ENCODE data around the gene ELF4. TPM values are rescaled to one million over a fixed set of nuclear protein-coding genes. Genes with fewer than 3 reads are reported as not detected.

ELF4 gene
- 5.3 and 5.5 TPM in 2 replicates for total RNA-seq (2014; rRNA removed; shearing (Covaris generic))

DNA sequence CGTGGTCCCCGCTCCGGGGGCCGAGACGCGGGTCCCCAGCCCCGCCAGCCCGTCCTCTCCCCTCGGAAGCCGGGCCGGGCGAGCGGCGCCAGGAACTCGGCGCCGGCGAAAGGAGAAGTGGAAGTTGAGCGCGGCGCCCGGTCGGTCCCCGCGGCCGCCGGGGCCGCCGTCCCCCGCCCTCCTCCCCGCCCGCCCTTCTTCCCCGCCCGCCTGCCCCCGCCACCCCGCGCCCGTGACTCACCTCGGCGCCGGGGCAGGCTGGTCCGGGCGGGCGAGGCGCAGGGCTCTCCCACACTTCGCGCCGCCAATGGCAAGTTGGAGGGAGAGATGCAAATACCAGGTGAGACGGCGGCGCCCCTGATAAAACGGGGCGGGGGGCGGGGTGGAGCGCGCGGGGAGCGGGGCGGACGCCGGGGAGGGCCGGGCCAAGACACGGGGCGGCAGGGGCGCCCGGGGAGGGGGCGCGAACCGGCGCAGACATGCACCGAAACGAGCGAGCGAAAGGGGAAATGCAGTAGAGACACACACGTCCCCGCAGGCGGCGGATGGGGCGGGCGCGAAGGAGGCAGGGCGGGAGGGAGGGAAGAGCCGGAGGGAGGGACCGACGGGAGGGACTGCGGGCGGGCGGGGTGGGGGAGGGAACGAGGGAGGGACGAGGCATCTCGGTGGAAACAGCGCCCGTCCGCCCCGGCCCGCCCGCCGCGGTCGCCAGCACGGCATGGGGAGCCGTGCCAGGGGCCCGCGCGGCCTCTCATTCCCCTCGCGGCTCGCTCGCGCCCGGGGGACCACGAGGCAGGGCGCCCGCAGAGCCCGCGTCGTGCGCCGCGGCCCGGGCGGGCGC, at the start of gene ELF4:
ELF4 (minus strand) TSS at position 119 of the 841 bp plus-strand sequence. CDS start 29,167 bp downstream, outside the sequence.
- H3K4me1 ChIP-seq: no peaks in the 10 kb centered on the region

DNA sequence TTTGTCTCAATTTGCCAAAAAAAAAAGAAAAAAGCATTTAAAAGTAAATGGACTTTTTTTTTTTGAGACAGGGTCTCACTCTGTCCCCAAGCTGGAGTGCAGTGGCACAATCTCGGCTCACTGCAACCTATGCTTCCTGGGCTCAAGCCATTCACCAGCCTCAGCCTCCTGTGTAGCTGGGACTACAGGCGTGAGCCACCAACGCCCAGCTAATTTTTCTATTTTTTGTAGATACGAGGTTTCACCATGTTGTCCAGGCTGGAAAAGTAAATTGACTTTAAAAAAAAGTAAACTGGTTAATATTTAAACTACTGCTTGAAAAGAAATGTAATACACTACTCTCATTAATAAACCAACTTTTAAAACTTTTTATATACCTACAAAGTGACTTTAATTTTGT, 49.5 kb upstream of the ELF4 start:
- no peak for DNase-seq
- Histone ChIP-seq H3K36me3 (no peaks in the 10 kb centered on the region), H3K27ac (no peak overlapping the region), H3K9me3 (replicated peaks) (no peaks in the 10 kb centered on the region), H3K27me3 (no peaks in the 10 kb centered on the region), H3K4me1 (no peaks in the 10 kb centered on the region), H3K4me3 (no peak overlapping the region)

More for the DNA sequence above, at the start of gene ELF4:
- no peaks in the 10 kb centered on the region for H3K27me3 ChIP-seq
- DNase-seq: no peak
- peak within 1 kb of the TSS; percentile 61 for H3K27ac ChIP-seq
- H3K36me3 ChIP-seq: no peaks in the 10 kb centered on the region
- peak within 1 kb of the TSS; percentile 61 for H3K4me3 ChIP-seq
- H3K9me3 ChIP-seq (replicated peaks): no peaks in the 10 kb centered on the region

DNA sequence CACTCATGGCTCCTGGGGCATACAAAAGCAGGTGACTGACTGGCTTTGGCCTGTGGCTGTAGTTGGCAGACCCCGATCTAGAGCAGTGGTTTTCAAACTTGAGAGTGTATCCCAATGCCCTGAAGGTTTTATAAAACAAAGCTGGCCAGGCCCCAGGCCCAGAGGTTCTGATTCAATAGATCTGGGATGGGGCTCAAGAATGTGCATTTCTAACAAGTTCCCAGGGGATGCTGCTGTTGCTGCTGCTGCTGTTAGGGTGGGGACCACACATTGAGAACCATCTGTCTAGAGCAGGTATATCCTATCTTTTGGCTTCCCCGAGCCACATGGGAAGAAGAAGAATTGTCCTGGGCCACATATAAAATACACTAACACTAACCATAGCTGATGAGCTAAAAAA, 48.0 kb upstream of the ELF4 start:
- H3K4me1 ChIP-seq: no peaks in the 10 kb centered on the region
- DNase-seq: no peak
- H3K36me3 ChIP-seq: no peaks in the 10 kb centered on the region
- H3K27me3 ChIP-seq: no peaks in the 10 kb centered on the region
- H3K9me3 ChIP-seq (replicated peaks): no peaks in the 10 kb centered on the region
- H3K4me3 ChIP-seq: no peak overlapping the region
- no peak overlapping the region for H3K27ac ChIP-seq

DNA sequence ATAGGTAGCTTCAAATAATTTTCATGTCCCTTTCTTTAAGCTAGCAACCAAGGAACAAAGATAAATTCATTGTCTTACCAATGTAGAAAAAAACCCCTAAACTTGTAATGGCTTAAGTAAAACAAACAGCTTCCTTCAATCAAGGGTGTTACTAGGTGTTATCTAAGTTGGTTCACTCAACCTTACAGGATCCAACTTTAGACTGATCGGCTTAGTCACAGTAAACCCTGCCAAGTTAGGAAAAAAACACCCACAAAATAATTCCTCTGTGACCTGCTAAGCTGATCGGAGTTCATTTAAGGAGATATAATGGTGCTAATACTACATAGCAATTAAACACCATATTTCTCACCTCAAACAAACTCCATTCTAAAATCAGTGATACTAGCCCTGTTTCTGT, 45.3 kb upstream of the ELF4 start:
- H3K4me3 ChIP-seq: no peak overlapping the region
- no peaks in the 10 kb centered on the region for H3K9me3 ChIP-seq (replicated peaks)
- no peak overlapping the region for H3K27ac ChIP-seq
- no peaks in the 10 kb centered on the region for H3K36me3 ChIP-seq
- no peaks in the 10 kb centered on the region for H3K27me3 ChIP-seq
- H3K4me1 ChIP-seq: no peaks in the 10 kb centered on the region
- no peak for DNase-seq

DNA sequence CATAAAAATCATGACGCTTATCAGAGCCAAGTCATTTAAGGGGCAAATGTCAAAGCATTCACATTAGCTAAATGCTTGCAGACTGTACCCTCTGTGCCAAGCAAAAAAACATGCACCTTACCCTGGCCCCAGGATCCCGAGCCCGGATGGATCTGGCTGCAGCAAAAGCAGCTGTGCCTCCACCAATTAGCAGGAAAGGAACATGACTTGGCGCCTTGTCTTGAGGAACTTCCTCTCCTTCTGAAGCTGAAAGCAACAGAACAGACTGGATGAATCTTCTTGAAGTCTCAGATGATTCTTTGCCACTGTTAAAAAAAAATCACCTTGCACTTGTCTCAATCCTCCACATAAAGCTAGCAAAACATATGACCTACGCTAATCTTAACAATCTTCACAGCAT, 37.3 kb upstream of the ELF4 start:
- DNase-seq: no peak
- Histone ChIP-seq H3K9me3 (replicated peaks) (no peaks in the 10 kb centered on the region), H3K4me1 (no peaks in the 10 kb centered on the region), H3K36me3 (peaks cover 3% of the 10 kb centered on the region), H3K4me3 (no peak overlapping the region), H3K27me3 (no peaks in the 10 kb centered on the region), H3K27ac (no peak overlapping the region)

DNA sequence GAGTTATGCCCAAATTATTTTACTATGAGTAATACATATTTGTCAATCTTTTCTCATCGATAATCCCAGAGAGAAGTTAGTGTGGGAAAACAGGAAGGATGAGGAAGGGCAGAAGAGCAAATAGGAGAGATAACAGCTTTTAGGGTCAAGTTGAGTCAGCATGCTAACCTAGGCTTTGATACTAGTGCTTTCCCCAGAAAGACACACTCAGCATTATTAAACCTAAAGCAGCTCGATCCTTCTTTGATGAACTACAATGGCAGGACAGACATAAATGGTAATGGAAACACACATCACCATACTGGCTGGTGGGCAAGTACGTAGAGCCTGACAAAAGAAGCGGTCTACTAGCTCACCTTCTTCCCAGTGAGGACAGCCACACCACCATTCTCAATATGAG, 34.8 kb upstream of the ELF4 start:
- no peaks in the 10 kb centered on the region for H3K9me3 ChIP-seq (replicated peaks)
- H3K27me3 ChIP-seq: no peaks in the 10 kb centered on the region
- no peak overlapping the region for H3K27ac ChIP-seq
- H3K4me1 ChIP-seq: no peaks in the 10 kb centered on the region
- H3K4me3 ChIP-seq: no peak overlapping the region
- H3K36me3 ChIP-seq: peaks cover 3% of the 10 kb centered on the region
- DNase-seq: no peak

DNA sequence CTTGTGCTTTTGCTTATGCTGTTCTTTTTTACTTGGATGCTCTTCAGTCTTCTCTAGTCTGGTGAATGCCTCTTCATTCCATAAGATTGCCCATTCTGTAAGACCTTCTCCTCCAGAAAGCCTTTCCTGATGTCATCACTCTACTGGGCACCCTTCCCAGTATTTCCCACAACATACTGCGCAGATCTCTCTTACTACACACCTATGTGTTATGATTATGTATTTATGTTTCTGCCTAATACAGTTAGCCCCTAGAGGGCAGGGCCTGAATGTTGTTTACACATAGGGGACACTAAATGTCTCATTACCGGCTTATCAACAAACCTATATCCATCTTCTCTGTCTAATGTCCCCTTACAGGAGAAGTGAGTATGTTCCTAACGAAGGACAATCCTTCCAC, 34.2 kb upstream of the ELF4 start:
- Histone ChIP-seq H3K36me3 (peaks cover 3% of the 10 kb centered on the region), H3K27me3 (no peaks in the 10 kb centered on the region), H3K4me3 (no peak overlapping the region), H3K9me3 (replicated peaks) (no peaks in the 10 kb centered on the region), H3K4me1 (no peaks in the 10 kb centered on the region), H3K27ac (no peak overlapping the region)
- DNase-seq: no peak

DNA sequence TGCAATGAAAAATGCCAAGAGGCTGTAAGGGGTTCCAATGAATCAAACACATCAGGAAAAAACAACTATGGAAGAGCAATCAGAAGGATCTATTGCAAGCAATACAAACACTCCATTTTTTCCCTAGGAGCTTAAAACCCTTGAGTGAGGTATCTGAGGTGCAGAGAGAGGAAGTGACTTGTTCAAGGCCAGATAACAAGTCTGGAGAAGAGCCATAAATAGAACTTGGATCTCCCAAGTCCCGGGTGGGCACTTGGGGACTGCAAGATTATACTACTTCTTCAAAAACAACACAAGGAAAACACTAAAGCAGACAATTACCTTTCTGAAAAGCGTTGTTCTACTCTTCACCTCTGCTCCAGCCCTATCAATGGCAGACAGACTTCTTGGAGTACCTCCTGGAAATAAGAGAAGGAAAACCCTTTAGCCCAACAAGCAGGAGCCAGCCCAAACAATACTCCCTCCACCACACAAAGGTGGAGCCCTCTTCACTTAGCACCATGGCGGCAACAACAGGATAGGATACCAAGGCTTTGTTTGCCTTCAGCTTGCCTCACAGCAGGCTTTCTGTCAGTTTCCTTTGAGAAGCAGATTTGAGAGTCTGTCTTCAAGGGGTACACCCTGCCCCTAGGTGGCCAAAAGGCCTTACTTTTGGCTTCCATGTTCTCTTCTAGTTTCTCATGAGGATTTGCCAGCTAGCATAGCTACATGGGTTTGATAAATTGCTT, 29.3 kb upstream of the ELF4 start:
- Histone ChIP-seq H3K4me1 (no peaks in the 10 kb centered on the region), H3K9me3 (replicated peaks) (no peaks in the 10 kb centered on the region), H3K4me3 (no peak overlapping the region), H3K27me3 (no peaks in the 10 kb centered on the region), H3K27ac (no peak overlapping the region), H3K36me3 (no peaks in the 10 kb centered on the region; the same call in 1 of the 2 replicates)
- no peak for DNase-seq

DNA sequence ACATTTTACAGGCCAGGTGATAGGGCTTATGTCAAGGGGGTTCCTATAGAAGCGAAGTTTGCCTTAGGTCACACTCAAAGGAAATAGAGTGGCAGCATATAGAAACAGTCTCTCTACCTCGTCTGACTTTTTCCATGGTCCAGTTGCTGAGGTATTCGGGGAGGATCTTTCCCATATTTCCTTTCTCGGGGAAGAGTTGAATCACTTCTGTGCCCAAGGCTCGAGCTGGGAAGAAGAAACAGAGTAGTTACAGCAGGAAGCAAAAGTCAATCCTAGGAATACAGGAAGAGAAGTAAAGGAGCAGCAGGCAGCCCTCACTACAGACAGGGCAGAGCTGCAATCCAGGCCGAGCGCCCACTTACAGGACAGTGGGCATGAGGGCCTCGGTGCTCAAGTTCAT, 26.7 kb upstream of the ELF4 start:
- H3K27ac ChIP-seq: no peak overlapping the region
- H3K9me3 ChIP-seq (replicated peaks): no peaks in the 10 kb centered on the region
- no peaks in the 10 kb centered on the region for H3K4me1 ChIP-seq

DNA sequence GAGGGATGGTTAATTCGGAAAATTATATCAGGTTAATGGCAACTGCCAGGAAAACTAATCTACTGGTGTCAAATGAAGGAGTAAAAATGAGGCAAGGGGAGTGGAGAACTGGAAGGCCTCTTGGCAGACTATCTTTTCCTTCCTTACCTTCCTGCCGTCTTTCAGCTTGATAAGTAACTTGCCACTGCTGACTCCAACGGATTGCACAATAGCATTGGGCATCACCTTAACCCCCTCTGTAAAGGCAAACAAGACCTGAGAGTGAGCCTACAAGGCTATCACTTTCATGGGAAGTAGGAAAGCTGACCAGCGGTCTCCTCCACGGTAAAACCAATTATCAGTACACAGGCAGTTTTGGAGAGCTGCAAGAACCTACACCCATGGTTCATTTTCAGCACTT, 26.2 kb upstream of the ELF4 start:
- no peak overlapping the region for H3K27ac ChIP-seq
- DNase-seq: no peak
- no peaks in the 10 kb centered on the region; the same call in 1 of the 2 replicates for H3K36me3 ChIP-seq

More for the DNA sequence above, 26.7 kb upstream of the ELF4 start:
- DNase-seq: no peak
- no peaks in the 10 kb centered on the region; the same call in 1 of the 2 replicates for H3K36me3 ChIP-seq
- no peak overlapping the region for H3K4me3 ChIP-seq
- no peaks in the 10 kb centered on the region for H3K27me3 ChIP-seq

DNA sequence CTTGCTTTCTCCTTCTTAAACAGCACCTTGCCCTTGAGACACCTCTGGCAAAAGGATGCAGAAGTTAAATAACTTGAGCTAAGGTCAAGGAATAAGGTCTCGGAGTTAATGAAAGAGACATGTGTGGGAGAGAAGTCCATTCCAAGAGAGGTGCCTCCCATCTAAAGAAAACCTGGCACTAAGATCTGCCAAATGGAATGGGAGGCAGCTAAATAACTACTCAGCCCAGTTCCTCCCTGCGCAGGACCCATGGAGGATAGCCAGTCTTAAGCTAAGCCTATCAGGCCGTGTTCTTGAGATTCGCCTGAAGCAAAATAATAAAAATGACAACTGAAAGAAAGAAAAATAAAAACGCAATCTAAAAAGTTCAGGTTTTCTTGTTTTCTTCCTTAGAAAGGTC, 20.7 kb upstream of the ELF4 start:
- Histone ChIP-seq H3K27me3 (no peaks in the 10 kb centered on the region), H3K36me3 (no peaks in the 10 kb centered on the region), H3K9me3 (replicated peaks) (no peaks in the 10 kb centered on the region), H3K4me3 (no peak overlapping the region), H3K4me1 (no peaks in the 10 kb centered on the region), H3K27ac (no peak overlapping the region)
- no peak for DNase-seq

More for the DNA sequence above, 26.2 kb upstream of the ELF4 start:
- Histone ChIP-seq H3K4me3 (no peak overlapping the region), H3K4me1 (no peaks in the 10 kb centered on the region), H3K27me3 (no peaks in the 10 kb centered on the region), H3K9me3 (replicated peaks) (no peaks in the 10 kb centered on the region)

DNA sequence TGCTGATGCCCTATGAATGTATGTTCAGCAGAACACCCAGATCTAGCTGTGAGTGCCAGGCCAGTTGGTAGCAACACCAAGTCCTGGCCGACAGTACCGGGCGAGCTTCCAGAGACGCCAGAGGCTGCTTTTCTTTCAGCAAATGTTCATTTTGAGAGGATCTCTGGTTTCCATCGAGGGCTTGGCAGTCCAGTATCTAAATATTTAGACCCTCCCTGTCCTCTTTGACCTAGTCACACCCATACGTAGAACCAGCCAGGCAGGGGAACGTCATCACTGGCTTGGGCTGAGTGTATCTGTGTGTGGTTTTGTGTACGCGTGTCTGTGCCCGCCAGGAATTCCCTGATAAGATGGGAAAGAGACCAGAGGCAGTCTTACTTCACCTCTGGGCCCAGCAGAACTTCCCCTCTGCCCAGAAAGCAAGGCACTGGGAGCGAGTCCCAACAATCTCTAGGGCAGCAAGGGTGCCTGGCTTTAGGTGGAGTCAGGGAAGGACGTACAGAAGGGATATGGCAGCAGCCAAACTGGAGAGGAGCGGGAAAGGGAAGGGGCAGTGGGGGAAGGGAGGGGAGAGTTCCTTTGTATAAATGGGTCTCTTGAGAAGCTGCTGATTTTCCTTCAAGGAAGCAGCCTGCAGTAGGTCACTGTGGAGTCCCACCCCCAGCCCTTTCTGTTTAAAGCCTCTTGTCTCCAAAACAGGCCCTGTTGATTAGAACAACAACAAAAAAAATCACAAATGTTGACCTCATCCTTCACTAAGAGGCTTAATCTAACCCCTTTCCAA, 15.0 kb upstream of the ELF4 start:
- DNase-seq: no peak
- H3K27ac ChIP-seq: no peak overlapping the region
- no peaks in the 10 kb centered on the region for H3K9me3 ChIP-seq (replicated peaks)

DNA sequence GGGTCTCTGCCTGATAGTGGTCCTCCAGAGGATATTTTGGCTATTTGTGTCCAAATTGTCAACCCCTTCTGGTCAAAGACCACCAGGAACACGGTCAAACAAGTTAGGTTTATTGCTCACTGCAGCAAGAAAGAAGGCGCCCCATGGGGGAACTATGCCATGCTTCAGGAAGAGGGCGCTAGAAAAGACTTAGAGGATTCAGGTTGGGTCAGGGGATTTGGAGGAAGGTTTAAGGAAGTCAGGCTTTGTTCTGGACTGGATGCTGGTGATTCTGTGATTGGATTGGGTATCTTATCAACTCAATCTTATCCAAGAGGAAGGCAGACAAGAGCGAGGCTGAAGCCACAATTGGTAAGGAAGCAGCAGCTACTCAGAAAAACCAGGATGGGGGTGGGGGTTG, 14.3 kb upstream of the ELF4 start:
- no peak overlapping the region for H3K27ac ChIP-seq
- no peaks in the 10 kb centered on the region for H3K4me1 ChIP-seq
- no peak for DNase-seq
- no peaks in the 10 kb centered on the region for H3K36me3 ChIP-seq
- no peaks in the 10 kb centered on the region for H3K9me3 ChIP-seq (replicated peaks)
- H3K4me3 ChIP-seq: no peak overlapping the region
- H3K27me3 ChIP-seq: no peaks in the 10 kb centered on the region

More for the DNA sequence above, 15.0 kb upstream of the ELF4 start:
- H3K4me1 ChIP-seq: no peaks in the 10 kb centered on the region
- no peak overlapping the region for H3K4me3 ChIP-seq
- H3K27me3 ChIP-seq: no peaks in the 10 kb centered on the region
- H3K36me3 ChIP-seq: no peaks in the 10 kb centered on the region

DNA sequence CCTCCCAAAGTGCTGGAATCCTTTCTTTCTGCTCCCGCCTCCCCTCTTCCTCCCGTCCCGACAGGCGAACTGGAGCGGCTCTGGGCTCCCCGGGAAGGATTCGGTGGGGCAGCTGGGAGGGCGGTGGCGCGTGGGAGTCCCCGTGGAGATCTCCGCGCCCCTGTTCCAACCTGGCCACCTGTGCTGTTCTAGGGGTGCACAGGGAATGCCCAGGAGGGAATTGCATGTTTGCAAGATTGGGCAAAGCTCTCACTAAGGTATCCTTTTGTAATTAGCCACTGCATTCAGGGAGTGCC, 11.2 kb upstream of the ELF4 start:
- H3K27me3 ChIP-seq: no peaks in the 10 kb centered on the region
- no peak overlapping the region for H3K4me3 ChIP-seq
- H3K27ac ChIP-seq: no peak overlapping the region
- H3K36me3 ChIP-seq: no peaks in the 10 kb centered on the region
- H3K9me3 ChIP-seq (replicated peaks): no peaks in the 10 kb centered on the region
- DNase-seq: no peak
- peaks cover 8% of the 10 kb centered on the region; the same call in 1 of the 2 replicates for H3K4me1 ChIP-seq

Measured in SJCRH30 (cell line).